Tibial nerve (tissue), 3 donors: ENCODE results near the gene ADD3.

ENCODE experiments used
- CTCF ChIP-seq, 5 experiments: fragments of 200-600 bp in 3 of 5; fragments of 450-650 bp in 2 of 5; sonication (generic) in 3 of 5; IDR thresholded peaks; one replicate each; pipeline ENCODE4 v1.5.1; 2016 to 2019; ENCODE audit warnings: antibody characterized with exemption in 5 of 5, mild to moderate bottlenecking in 3 of 5, moderate library complexity in 2 of 5
- POLR2A ChIP-seq, 2 donors: fragments of 450-650 bp; IDR thresholded peaks; one replicate each; pipeline ENCODE4 v1.6.1; 2017; ENCODE audit warnings: antibody characterized with exemption in 2 of 2, mild to moderate bottlenecking in 2 of 2, moderate library complexity in 2 of 2

GRCh38 chr10:109992485-109992884 is 15.3 kb upstream of the ADD3 start:
- no peak for TF ChIP-seq CTCF (IDR thresholded peaks at IDR 0.05)
- TF ChIP-seq POLR2A (IDR thresholded peaks at IDR 0.05) = no peak
